Progenitor cell of endocrine pancreas (in vitro differentiated cells): ENCODE results near the gene LRRC52. TPM values are rescaled to one million over a fixed set of nuclear protein-coding genes. Genes with fewer than 3 reads are reported as not detected.

Experiments
- DNase-seq: peaks from one replicate; pipeline ENCODE4 v3.0.0; 2021; ENCODE audit warnings: low spot score; ENCODE audit not compliant: unreplicated experiment
- H3K27ac Mint-ChIP-seq: 2 replicates; pipeline ENCODE4 v1.8.0; 2021; ENCODE audit warnings: mild to moderate bottlenecking, moderate library complexity, mixed read lengths
- H3K27me3 Mint-ChIP-seq: 2 replicates; pipeline ENCODE4 v1.8.0; 2021; ENCODE audit warnings: mixed read lengths
- H3K36me3 Mint-ChIP-seq: 2 replicates; pipeline ENCODE4 v1.8.0; 2022; ENCODE audit warnings: mixed read lengths; ENCODE audit not compliant: insufficient read depth
- H3K4me1 Mint-ChIP-seq: 2 replicates; pipeline ENCODE4 v1.8.0; 2021; ENCODE audit warnings: low read depth, mixed read lengths
- H3K4me3 Mint-ChIP-seq: 2 replicates; pipeline ENCODE4 v1.8.0; 2021; ENCODE audit warnings: low read depth, mild to moderate bottlenecking, moderate library complexity, mixed read lengths
- H3K9me3 Mint-ChIP-seq: 2 replicates; pipeline ENCODE4 v1.8.0; 2021; ENCODE audit warnings: low read depth, mixed read lengths
- CTCF ChIP-seq: fragments of 200-600 bp; sonication (generic); IDR thresholded peaks from one replicate; pipeline ENCODE4 v1.5.0; 2021; ENCODE audit warnings: antibody characterized with exemption, mild to moderate bottlenecking; ENCODE audit not compliant: unreplicated experiment
- total RNA-seq: library from RNA; stranded (reverse); gene quantifications from 2 replicates; pipeline ENCODE4 v1.2.1, GENCODE V29; 2021

Gene LRRC52
- total RNA-seq, 1 donor from 2014 or later: not detected

DNA sequence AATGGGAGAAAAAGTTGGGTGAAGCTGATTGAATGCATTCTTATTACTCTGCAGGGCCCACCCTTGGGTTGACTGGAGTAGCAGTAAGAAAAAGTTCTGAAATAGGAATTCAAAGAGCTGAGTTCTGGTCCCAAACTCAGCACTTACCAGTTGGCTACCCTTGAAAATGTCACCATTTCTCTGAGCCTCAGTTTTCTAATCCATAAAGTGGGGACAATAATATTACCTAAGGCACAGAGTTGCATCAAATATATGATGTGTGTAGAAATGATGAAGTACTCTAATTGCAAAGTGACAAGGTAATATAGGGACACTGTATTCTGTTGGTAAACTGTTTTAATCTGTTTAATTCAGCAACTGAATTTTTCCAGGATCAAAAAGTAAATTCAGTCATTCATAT is 1.2 kb downstream of the LRRC52 start:
- H3K9me3 Mint-ChIP-seq: no peaks in the 10 kb centered on the region
- H3K36me3 Mint-ChIP-seq: no peaks in the 10 kb centered on the region
- H3K4me1 Mint-ChIP-seq: peaks cover 16% of the 10 kb centered on the region
- peaks cover 19% of the 10 kb centered on the region for H3K27me3 Mint-ChIP-seq
- H3K27ac Mint-ChIP-seq: no peak overlapping the region
- no peak for TF ChIP-seq CTCF
- DNase-seq: no peak
- H3K4me3 Mint-ChIP-seq: no peak overlapping the region

DNA sequence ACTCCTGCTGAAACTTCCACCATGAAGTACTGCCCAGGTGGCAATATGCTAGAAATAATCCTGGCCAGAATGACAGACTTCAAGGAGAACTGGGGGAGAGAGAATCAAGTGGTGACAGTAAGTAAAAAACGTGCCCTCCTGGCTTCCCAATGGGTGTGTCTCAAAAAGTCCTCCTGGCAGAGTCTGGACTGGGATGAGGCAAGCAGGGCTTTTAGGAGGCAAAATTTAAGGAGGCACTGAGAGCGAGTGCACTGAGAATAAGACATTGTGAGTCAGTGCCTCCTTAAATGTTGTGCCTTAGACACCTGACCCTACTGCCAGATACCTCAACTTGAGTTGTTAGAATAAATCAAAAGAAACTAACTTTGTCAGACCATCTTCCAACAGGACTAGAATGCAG is 2.2 kb downstream of the LRRC52 start:
- H3K4me1 Mint-ChIP-seq: peaks cover 16% of the 10 kb centered on the region
- no peak for DNase-seq
- no peaks in the 10 kb centered on the region for H3K9me3 Mint-ChIP-seq
- peaks cover 15% of the 10 kb centered on the region for H3K27me3 Mint-ChIP-seq
- no peak overlapping the region for H3K27ac Mint-ChIP-seq
- H3K4me3 Mint-ChIP-seq: no peak overlapping the region
- no peak for TF ChIP-seq CTCF
- H3K36me3 Mint-ChIP-seq: no peaks in the 10 kb centered on the region

DNA sequence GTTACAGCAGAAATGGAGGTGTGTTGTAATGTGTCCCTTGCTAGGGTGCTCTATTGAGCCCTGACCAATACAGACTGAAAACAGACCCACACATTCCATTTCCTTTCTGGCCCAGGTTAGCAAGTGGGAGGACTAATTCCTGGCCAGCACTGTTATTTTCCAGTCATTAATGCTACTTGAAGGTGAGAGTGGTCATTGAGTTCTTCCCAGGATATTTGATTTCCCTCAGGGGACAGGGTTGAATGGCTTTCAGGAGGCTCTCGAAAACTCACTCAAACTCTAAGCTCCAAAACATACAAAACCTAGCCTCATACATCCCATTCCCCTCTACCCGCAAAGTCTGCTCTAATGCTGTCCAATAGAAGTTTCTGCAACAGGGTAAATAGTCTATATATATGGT is 6.2 kb downstream of the LRRC52 start:
- peaks cover 25% of the 10 kb centered on the region for H3K27me3 Mint-ChIP-seq
- H3K36me3 Mint-ChIP-seq: no peaks in the 10 kb centered on the region
- no peaks in the 10 kb centered on the region for H3K9me3 Mint-ChIP-seq
- DNase-seq: no peak
- no peak for TF ChIP-seq CTCF
- no peak overlapping the region for H3K27ac Mint-ChIP-seq
- H3K4me3 Mint-ChIP-seq: no peak overlapping the region
- no peaks in the 10 kb centered on the region for H3K4me1 Mint-ChIP-seq

DNA sequence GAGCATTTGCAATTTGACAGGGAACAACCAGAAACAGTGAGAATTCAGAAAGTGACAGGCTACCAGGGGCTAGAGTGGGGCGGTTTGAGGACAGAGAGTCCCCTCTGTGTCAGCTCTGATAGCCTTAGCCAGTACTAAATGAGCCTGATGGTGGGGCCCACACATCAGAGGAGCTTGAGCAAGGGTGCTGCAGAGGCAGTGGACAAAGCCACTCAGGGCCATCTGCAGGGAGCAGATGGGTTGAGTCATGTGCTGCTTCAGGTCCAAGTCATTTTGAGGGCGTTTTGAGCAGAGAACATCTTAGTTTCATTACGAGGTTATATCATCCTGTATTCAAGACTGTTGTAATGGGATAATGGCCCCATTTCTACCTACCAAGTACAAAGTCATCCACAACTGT is 7.7 kb downstream of the LRRC52 start:
- DNase-seq: no peak
- Mint-ChIP-seq H3K27ac (no peak overlapping the region), H3K27me3 (peaks cover 28% of the 10 kb centered on the region), H3K36me3 (no peaks in the 10 kb centered on the region), H3K4me3 (no peak overlapping the region), H3K9me3 (no peaks in the 10 kb centered on the region), H3K4me1 (no peaks in the 10 kb centered on the region)
- TF ChIP-seq CTCF: no peak

- no peak for TF ChIP-seq CTCF
- no peak for DNase-seq
- Mint-ChIP-seq H3K27ac (no peak overlapping the region), H3K4me3 (no peak overlapping the region), H3K4me1 (peaks cover 10% of the 10 kb centered on the region), H3K36me3 (no peaks in the 10 kb centered on the region), H3K27me3 (peaks cover 29% of the 10 kb centered on the region), H3K9me3 (no peaks in the 10 kb centered on the region)
Observed at GRCh38 chr1:165560883-165561656, 17.3 kb downstream of the LRRC52 start.
